HG03064 (cell line): Measurements from ENCODE around the gene GPR107.
A peak's percentile ranks its signal among the peaks of the same experiment; 100 is the strongest.
"Not testable (repeated sequence)": the region's sequence is repeated elsewhere in the genome, so short reads cannot be mapped to it uniquely, and the experiment has no call there.

Experiments
- ATAC-seq: cut with Tn5 transposase; IDR thresholded peaks from one replicate; pipeline ENCODE4 v1.9.1; 2021; ENCODE audit warnings: low read depth; ENCODE audit not compliant: unreplicated experiment

GPR107 gene

DNA sequence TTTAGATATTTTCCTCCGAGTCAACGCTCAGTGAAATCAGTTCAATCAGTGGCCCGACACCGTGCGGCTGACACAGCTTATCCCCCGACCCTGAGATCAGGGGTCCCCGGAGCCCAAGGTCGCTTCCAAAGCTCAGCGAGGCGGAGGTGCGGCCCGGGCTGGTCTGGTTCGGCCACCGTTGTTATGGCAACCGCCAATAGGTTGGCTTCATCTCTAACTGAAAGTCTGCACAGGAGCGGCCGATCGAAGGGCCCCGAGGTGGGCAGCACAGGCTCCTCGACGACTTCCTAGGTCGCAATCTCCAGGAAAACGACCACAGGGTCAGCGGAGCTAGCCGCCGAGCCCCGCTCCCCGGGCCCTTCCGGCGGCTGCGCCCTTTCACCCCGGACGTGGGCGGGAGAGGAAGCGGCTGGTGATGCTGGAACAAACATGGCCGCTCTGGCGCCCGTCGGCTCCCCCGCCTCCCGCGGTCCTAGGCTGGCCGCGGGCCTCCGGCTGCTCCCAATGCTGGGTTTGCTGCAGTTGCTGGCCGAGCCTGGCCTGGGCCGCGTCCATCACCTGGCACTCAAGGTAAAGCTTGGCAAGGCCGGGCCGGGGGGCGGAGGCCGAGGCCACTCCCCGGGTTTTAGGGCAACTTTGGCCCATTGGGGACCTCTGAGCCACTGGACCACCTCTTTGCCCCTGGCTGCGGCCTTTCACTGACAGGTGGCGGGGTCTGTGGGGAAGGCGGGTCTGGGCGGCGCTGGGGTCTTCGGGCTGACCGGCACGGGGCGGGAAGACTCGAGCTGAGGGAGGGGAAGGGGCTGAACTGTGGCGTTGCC is at the start of gene GPR107:
Gene GPR107, plus strand, starts transcription at position 403 of the 821 bp plus-strand sequence. Its CDS starts 27 bp downstream, at position 430.
- ATAC-seq = peak; percentile 62

DNA sequence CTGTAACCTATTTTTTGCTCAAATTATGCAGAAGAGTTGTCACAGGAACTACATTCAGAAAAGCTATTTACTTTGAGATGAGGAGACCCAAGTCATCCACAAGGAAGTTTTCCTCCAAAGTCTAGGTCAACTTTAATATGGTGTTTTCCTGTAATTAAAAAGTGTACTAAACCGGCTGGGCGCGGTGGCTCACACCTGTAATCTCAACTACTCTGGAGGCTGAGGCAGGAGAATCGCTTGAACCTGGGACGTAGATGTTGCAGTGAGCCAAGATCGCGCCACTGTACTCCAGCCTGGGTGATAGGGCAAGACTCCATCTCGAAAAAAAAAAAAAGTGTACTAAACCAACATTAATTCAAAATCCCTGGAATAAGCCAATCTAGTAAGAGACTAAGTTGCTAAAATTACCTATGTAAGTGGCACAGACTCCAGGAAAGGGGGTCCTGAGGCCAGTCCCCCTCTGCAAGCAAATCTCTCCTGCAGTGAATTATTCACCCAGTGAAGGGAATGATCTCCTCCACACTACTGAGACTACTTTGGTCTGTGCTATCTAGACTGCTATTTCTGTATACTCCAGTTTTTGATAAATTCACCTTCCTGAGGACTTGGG is 49.7 kb upstream of the GPR107 start:
- no peak for ATAC-seq

DNA sequence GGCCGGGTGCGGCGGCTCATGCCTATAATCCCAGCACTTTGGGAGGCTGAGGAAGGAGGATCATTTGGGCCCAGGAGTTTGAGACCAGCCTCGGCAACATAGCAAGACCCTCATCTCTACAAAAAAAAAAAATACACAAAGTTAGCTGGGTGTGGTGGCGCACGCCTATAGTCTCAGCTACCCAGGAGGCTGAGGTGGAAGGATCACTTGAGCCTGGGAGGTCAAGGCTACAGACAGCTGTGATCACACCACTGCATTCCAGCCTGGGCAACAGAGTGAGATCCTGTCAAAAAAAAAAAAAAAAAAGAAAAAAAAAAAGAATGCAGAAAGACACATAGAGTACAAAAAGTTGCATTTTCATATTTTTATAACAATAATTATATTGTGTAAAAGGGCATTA is 46.8 kb upstream of the GPR107 start:
- ATAC-seq = not testable (repeated sequence)

DNA sequence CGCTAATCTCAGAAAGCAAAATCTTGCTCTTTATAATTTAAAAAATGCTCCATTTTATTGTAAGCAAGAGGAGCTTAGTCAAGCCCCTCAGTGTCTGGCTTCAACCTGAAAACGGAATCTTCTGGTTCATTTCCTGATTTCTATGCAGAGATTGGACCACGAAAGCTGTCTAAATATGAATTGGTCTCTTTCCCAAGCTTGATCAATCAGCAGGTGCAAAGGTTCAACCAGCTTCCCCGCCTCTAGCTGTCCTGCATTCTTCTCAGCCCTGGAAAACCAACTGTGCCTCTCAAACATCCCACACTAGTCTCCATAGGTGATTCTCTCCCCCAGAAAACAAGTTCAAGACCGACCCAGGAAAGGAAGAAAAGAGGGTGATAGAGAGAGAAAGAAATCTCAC is 45.2 kb upstream of the GPR107 start:
- ATAC-seq = no peak

DNA sequence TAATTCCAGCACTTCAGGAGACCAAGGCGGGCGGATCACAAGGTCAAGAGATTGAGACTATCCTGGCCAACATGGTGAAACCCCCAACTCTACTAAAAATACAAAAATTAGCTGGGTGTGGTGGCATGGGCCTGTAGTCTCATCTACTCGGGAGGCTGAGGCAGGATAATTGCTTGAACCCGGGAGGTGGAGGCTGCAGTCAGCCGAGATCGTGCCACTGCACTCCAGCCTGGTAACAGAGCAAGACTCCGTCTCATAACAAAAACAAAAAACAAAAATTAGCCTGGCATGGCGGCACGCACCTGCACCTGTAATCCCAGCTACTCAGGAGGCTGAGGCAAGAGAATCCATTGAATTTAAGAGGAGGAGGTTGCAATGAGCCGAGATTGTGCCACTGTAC is 44.2 kb upstream of the GPR107 start:
- not testable (repeated sequence) for ATAC-seq

- no peak for ATAC-seq
Measured at GRCh38 chr9:130010151-130010988, 43.3 kb upstream of the GPR107 start.

GRCh38 chr9:130013326-130013725 is 40.4 kb upstream of the GPR107 start:
- no peak for ATAC-seq

DNA sequence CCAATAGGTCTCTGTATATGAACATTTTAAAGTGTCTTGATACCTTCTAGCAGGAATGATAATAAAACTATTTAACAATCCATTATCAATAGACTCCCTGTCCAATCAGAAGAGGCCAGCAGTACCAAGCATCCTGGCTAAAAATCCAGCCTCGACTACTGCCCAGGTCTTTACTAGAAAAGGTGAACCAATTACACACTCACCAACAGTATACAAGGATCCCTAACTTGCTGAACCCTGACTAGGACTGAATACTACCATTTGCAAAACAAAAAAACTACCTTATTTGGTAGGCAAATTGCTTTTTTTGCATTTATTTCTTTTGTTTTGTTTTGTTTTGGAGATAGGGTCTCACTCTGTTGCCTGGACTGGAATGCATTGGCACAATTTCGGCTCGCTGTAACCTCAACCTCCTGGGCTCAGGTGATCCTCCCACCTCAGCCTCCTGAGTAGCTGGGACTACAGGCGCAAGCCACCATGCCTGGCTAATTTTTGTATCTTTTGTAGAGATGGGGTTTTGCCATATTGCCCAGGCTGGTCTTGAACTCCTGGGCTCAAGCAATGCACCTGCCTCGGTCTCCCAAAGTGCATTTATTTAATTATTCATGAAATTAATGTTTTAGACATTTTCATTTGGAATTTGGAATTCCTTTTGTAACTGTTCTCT is 38.2 kb upstream of the GPR107 start:
- ATAC-seq = no peak

DNA sequence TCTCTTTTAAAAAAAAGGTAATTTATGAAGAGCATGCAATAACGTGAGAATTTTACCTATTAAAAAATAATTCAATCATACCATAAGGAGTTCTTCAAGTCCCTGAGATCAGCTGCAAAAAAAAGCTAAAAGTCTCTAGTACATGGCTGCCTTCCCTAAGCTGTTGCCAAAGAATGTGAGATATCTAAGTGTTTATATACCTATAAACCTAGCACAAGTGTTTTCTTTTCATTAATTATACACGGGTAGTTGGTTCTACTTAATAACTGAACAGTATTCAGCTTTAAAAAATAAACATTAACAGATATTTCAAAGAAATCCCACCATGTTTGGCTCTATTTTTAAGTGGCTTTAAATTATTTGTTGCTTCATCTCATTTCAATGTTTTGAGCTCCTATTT is 36.6 kb upstream of the GPR107 start:
- ATAC-seq = no peak

GRCh38 chr9:130017510-130017909 is 36.2 kb upstream of the GPR107 start:
- ATAC-seq = not testable (repeated sequence)

DNA sequence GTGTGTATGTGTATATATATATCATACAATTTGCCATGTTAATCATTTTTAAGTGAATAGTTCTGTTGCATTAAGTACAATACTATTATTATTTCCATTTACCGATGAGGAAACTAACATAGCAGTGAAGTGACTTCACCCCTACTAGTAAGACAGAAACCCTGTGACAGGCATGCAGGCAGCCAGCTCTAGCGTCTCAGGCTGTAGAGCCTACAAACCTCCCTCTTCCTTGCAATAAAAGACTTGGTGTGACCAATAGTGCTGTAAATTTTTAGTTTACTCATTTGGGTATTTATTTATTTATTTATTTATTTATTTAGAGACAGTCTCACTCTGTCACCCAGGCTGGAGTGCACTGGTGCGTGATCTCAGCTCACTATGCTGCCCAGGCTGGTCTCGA is 35.4 kb upstream of the GPR107 start:
- ATAC-seq = no peak

DNA sequence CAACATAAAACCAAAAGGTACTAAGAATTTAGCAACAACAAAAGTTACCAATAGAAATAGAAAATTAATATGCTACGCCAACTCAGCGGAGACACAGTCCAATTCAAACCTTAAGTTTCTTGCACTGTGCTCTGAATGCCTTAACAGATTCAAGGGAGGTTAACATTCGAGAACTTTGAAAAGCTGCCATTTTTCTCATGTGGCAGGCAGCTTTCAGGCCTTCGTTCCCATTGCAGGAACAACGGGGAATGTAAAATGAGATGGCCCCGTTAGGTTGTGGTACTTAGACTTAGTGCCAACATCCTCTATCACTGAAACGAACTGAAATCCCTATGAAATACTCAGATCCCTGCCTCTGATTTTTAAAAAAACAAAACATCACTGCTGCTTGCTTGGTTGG is 33.1 kb upstream of the GPR107 start:
- ATAC-seq = no peak

- no peak for ATAC-seq
Measured at GRCh38 chr9:130021123-130021522, 32.6 kb upstream of the GPR107 start.

DNA sequence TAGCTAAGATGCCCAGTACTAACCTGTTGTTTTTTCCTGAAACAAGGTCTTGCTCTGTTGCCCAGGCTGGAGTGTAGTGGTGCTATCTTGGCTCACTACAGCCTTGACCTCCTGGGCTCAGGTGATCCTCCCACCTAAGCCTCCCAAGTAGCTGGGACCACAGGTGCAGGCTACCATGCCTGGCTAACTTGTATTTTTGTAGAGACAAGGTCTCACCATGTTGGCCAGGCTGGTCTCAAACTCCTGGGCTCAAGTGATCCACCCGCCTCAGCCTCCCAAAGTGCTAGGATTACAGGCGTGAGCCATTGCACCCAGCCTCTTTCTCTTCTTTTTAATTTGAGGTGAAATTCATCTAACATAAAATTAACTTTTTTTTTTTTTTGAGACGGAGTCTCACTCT is 31.9 kb upstream of the GPR107 start:
- ATAC-seq = not testable (repeated sequence)

GRCh38 chr9:130022566-130023143 is 31.1 kb upstream of the GPR107 start:
- no peak for ATAC-seq

- peak; percentile 50 for ATAC-seq
Measured at GRCh38 chr9:130023144-130023787, 30.4 kb upstream of the GPR107 start.

DNA sequence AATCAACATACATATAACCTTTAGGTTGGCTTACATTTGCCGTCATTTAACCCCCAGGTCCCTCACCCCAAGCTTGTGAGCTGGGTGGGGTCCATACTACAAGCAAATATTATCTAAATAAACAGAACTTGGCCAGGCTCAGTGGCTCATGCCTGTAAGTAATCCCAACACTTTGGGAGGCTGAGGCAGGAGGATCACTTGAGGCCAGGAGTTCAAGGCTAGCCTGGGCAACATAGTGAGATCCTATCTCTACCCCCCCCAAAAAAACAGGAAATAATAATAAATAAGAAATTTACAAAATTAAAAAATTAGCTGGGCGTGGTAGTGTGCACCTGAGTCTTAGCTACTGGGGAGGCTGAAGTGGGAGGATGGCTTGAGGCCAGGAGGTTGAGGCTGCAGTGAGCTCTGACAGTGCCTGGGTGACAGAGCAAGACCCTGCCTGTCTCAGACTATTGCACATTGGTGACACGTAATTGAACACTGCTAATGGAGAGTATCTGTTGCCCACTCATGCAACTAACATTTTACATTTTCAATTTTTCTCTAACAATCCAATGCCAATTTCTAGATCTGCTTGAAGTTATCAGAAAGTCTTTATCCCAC is 29.6 kb upstream of the GPR107 start:
- no peak for ATAC-seq

DNA sequence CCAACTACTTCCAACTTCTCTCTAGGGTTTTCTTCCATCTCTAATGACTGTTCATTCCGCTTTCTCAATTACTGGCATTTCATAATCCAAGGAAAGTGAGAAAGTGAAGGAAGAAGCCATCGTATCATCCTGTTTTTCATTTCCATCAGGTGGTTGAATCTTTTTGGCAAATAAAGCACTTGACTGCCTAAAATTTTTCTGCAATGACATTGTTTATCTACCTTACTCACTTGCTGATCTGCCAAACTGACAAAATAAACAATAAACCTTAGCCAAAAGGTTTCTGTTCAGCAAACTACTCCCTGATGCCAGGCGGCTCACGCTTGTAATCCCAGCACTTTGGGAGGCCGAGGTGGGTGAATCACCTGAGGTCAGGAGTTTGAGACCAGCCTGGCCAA is 29.1 kb upstream of the GPR107 start:
- ATAC-seq = no peak

DNA sequence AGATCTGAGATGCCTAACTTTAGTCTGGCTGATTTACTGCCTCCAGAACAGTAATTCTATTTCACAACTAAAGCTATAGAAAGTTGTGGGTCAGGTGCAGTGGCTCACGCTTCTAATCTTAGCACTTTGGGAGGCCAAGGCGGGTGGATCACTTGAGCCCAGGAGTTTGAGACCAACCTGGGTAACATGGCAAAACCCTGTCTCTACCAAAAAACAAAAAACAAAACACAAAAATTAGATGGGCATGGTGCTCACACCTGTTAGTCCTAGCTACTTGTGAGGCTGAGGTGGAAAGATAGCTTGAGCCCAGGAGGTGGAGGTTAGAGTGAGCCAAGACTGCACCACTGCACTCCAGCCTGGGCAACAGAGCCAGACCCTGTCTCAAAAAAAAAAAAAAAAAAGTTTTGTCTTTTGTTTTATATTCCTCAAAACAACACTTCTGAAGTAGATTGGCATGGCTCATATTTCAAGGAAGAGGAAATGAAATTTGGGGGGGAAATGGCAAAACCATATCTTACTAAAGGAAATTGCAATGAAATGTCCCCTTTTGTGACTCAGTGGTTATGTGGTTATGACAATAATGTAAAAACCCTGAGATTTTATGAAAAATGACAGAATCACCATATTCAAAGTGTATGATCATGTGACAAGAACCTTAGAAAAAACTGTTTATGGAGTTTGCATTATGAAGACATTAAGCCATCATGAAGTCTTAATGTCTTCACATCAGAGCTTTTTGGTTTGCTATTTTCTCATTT is 26.9 kb upstream of the GPR107 start:
- ATAC-seq = no peak
